ENCODE measurements around the gene FBF1. TPM values are rescaled to one million over a fixed set of nuclear protein-coding genes. Genes with fewer than 3 reads are reported as not detected.
A peak's percentile ranks its signal among the peaks of the same experiment; 100 is the strongest.

FBF1 gene
- total RNA-seq, 2 experiments from 2014 or later, result 16.2 to 18.0 TPM

DNA sequence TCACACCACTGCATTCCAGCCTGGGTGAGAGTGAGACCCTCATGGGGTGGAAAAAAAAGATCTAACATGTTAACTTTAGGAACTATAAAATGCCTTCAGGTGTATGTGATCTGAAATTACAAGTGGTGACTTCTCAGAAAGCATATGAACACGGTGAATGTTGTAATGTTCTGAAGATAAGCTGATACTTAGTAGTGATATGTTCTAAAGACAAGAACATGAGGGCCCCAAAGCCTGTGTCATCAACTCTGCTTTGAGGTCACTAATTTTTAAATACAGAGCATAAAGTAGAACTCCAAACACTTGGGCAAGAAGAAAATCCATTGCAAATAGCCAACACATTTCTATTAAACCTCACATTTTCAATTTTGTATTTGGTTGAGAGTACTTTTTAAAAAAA is 2.6 kb upstream of the FBF1 start:
- DNase-seq (no peak), ATAC-seq (no peak)
- CTCF ChIA-PET, result interaction anchor here (0.5 kb wide), 1 partner anchor 437 kb away, joined by 3 read pairs; no protein-coding TSS in a partner anchor
- intact Hi-C loops (cut with DNase I, micrococcal nuclease), result no loop called here
- no peaks in the 10 kb centered on the region for H3K9me3 Mint-ChIP-seq (ENCODE audit: low read depth)
- H3K27me3 Mint-ChIP-seq, result no peaks in the 10 kb centered on the region
- H3K4me3 Mint-ChIP-seq, result no peak overlapping the region
- peaks cover 13% of the 10 kb centered on the region for H3K4me1 Mint-ChIP-seq
- peaks cover 2% of the 10 kb centered on the region for H3K36me3 Mint-ChIP-seq (ENCODE audit: low read depth)
- H3K27ac Mint-ChIP-seq, result no peak overlapping the region
- POLR2A ChIA-PET, result interaction anchor here (0.7 kb wide), 1 partner anchor 170 kb away, joined by 5 read pairs; no protein-coding TSS in a partner anchor

DNA sequence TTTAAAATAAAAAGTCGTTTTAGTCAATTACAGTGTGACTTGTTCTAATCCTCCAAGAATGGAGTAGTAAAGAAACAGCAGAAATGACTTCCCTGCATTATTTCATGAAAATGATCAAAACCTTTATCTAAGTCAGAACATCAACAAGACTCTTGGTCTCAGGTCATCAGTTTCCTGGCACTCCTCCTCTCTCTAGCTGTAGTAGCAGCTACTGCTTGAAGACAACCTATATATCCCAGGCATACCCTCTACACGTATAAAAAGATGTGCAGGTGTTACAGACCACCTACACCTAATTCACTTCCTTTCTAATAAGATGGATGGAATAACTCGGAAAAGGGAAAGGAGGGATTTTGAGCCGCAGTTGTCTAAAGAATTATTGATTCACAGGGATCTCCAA is 1.6 kb upstream of the FBF1 start:
- Mint-ChIP-seq H3K36me3 (ENCODE audit: low read depth) (peaks cover 2% of the 10 kb centered on the region), H3K27me3 (no peaks in the 10 kb centered on the region), H3K27ac (no peak overlapping the region), H3K4me1 (peaks cover 13% of the 10 kb centered on the region), H3K4me3 (no peak overlapping the region), H3K9me3 (ENCODE audit: low read depth) (no peaks in the 10 kb centered on the region)
- intact Hi-C loops (cut with DNase I, micrococcal nuclease), result no loop called here
- POLR2A ChIA-PET, result interaction anchor here (0.6 kb wide), 1 partner anchor 112 kb away, joined by 3 read pairs; no protein-coding TSS in a partner anchor
- CTCF ChIA-PET, result interaction anchor here (1.1 kb wide), 1 partner anchor 12 kb away, joined by 6 read pairs; no protein-coding TSS in a partner anchor
- ATAC-seq, result no peak
- DNase-seq, result no peak

DNA sequence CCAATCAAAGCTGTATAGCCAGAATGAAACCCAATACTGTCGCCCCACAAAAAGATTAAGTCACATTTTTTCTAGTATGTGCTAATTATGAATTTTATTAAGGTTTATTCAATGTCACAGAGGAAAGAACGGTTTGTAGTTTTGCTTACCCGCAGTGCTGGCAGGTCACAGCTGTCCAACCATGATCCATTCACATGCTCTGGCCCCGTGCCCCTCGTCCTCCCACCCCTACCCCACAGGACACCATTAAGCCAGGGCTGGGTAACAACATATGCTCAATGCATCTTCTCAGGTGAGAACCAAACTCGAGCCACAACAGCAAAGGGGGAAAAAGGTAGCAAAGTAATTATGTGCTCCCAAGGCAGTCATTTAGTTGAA is 589 bp upstream of the FBF1 start:
- Mint-ChIP-seq H3K27ac (peak overlapping the region; percentile 74), H3K4me3 (peak overlapping the region; percentile 92), H3K4me1 (peaks cover 13% of the 10 kb centered on the region), H3K9me3 (ENCODE audit: low read depth) (no peaks in the 10 kb centered on the region), H3K27me3 (no peaks in the 10 kb centered on the region), H3K36me3 (ENCODE audit: low read depth) (no peaks in the 10 kb centered on the region)
- ChIA-PET POLR2A (interaction anchor here (0.6 to 1.0 kb wide), 2 partner anchors 78 to 165 kb away, joined by 4 to 5 read pairs; no protein-coding TSS in a partner anchor), CTCF (interaction anchor here (0.5 to 1.6 kb wide), 8 partner anchors 12 to 736 kb away, joined by 3 to 5 read pairs (median 3); partner anchors contain the start of gene CDK3)
- DNase-seq (no peak), ATAC-seq (no peak)
- intact Hi-C loops (cut with DNase I, micrococcal nuclease), result loop anchor here (1.0 to 2.0 kb wide), 8 partner anchors 36 to 615 kb away; partner anchors contain the start of genes ACOX1 (in 2 of the 2), TEN1 (in 2 of the 2), TRIM65 (in 1 of the 2) and UNK (in 1 of the 2)

DNA sequence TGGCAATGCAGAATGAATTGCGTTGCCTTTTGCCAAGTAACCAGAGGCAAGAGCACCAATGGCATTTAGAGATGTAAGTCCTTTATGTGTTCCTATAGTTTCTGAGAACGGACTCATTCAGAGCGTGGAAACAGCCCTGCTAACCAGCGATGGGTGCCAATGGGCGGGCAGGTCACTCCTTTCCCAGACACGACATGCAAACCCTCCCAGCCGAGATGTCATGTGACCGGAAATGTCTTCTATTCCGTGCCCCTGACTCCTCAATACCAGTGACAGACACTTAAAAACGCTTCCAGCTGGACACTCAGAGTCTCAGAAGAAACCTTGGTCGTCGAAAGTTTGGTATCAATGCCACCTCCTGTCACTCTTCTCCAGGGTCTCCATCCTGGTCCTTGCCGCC is 3.2 kb downstream of the FBF1 start:
- CTCF ChIA-PET, result interaction anchor here (1.0 kb wide), 1 partner anchor 10 kb away, joined by 3 read pairs; no protein-coding TSS in a partner anchor
- peaks cover 3% of the 10 kb centered on the region for H3K36me3 Mint-ChIP-seq (ENCODE audit: low read depth)
- intact Hi-C loops (cut with DNase I, micrococcal nuclease), result no loop called here
- POLR2A ChIA-PET, result no interaction called here
- DNase-seq (no peak), ATAC-seq (no peak)
- no peaks in the 10 kb centered on the region for H3K27me3 Mint-ChIP-seq
- peaks cover 13% of the 10 kb centered on the region for H3K4me1 Mint-ChIP-seq
- no peaks in the 10 kb centered on the region for H3K9me3 Mint-ChIP-seq (ENCODE audit: low read depth)
- H3K4me3 Mint-ChIP-seq, result no peak overlapping the region
- no peak overlapping the region for H3K27ac Mint-ChIP-seq

DNA sequence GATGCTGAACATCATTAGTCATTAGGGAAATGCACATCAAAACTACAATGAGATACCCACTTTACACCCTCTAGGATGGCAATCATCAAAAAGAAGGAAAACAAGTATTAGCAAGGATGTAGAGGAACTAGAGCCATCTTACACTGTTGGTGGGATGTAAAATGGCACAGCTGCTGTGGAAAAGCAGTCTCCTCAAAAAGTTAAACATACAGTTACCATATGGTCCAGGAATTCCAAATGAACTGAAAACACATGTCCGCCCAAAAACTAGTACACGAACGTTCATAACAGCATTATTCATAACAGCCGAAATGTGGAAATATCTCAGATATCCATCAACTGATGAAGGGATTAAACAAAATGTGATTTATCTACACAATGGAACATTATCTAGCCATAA is 7.0 kb downstream of the FBF1 start:
- no peak overlapping the region for H3K4me3 Mint-ChIP-seq
- ATAC-seq (no peak), DNase-seq (no peak)
- POLR2A ChIA-PET, result no interaction called here
- intact Hi-C loops (cut with DNase I, micrococcal nuclease), result no loop called here
- H3K27me3 Mint-ChIP-seq, result no peaks in the 10 kb centered on the region
- H3K27ac Mint-ChIP-seq, result no peak overlapping the region
- no peaks in the 10 kb centered on the region for H3K9me3 Mint-ChIP-seq (ENCODE audit: low read depth)
- peaks cover 7% of the 10 kb centered on the region for H3K36me3 Mint-ChIP-seq (ENCODE audit: low read depth)
- H3K4me1 Mint-ChIP-seq, result no peaks in the 10 kb centered on the region
- CTCF ChIA-PET, result interaction anchor here (0.7 to 1.5 kb wide), 4 partner anchors 37 to 72 kb away, joined by 3 to 6 read pairs (median 3); partner anchors contain the start of genes CDK3 and TRIM65

DNA sequence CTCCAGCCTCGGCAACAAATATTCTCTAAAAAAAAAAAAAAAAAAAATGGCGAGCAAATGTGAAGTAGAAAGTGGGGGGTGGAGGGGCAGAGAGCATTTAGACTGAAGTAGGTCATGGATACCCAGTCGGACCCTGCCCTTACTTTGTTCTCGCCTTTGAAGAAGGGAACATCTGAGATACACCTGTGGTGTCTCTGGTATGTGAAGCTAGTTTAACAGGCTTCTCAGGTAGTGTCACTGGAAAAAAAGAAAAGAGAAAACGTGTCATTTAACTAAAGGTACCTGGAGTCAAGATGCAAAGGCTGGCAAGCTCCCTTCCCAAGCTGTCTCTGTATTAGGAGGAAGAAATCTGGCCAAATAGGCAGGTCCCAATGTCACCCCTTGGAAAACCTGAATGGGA is 8.0 kb downstream of the FBF1 start:
- H3K27ac Mint-ChIP-seq, result no peak overlapping the region
- DNase-seq (no peak), ATAC-seq (no peak)
- ChIA-PET POLR2A (interaction anchor here (0.6 kb wide), 1 partner anchor 71 kb away, joined by 4 read pairs; no protein-coding TSS in a partner anchor), CTCF (interaction anchor here (0.9 to 1.5 kb wide), 2 partner anchors 64 to 67 kb away, joined by 3 read pairs; partner anchors contain the start of gene CDK3)
- H3K4me1 Mint-ChIP-seq, result no peaks in the 10 kb centered on the region
- H3K27me3 Mint-ChIP-seq, result no peaks in the 10 kb centered on the region
- intact Hi-C loops (cut with DNase I, micrococcal nuclease), result no loop called here
- H3K4me3 Mint-ChIP-seq, result no peak overlapping the region
- H3K9me3 Mint-ChIP-seq (ENCODE audit: low read depth), result no peaks in the 10 kb centered on the region
- peaks cover 7% of the 10 kb centered on the region for H3K36me3 Mint-ChIP-seq (ENCODE audit: low read depth)

DNA sequence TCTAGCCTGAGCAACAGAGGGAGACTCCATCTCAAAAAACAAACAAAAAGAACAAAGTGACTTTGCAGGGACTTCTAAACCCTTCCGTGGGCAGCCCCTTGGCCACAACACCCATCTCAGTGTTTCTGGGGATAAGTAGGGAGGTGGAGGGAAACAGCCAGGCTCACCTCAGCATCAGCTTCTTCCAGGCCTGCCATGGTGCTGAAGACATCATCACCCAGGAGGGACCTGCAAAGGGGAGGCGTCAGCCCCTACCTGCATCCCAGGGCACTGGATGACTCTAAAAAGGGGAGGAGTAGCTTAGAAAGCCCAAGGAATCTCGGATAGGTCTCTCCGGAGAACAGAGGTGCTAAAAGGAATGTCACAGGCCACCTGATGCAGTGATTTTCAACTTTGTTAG is 9.8 kb downstream of the FBF1 start:
- no peaks in the 10 kb centered on the region for H3K4me1 Mint-ChIP-seq
- peaks cover 15% of the 10 kb centered on the region for H3K36me3 Mint-ChIP-seq (ENCODE audit: low read depth)
- no peaks in the 10 kb centered on the region for H3K9me3 Mint-ChIP-seq (ENCODE audit: low read depth)
- H3K27me3 Mint-ChIP-seq, result no peaks in the 10 kb centered on the region
- ChIA-PET POLR2A (no interaction called here), CTCF (no interaction called here)
- no peak overlapping the region for H3K27ac Mint-ChIP-seq
- DNase-seq (no peak), ATAC-seq (no peak)
- no peak overlapping the region for H3K4me3 Mint-ChIP-seq
- intact Hi-C loops (cut with DNase I, micrococcal nuclease), result no loop called here

DNA sequence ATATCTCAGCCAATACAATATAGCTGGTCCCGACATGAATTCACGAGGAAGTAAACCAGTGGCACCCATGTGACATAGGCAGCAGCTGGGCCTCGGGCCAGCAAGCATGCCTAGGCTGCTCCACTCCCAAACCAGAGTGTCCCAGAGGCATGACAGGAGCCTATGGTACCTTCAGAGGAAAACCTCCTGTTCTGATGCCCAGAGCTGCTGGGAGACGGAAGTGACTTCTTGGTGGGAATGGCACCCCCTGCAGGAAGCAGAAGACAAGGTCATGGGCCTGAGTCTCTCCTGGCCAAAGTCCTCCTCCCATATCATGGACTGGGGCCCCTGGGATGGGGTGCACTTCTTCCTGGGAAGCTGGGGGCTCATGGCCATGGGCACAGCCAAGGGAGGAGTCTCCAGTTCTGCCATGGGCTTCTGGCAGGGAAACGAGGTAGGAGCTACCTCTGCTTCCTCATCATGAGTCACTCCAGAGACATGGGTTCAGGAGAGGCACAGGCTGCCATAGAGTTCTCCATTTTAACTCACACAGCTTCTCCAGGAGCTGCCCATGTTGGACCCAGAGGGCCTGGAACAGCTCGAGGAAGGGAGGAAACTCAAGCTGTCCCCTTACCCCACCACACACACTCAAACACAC is 13.4 kb downstream of the FBF1 start:
- no peaks in the 10 kb centered on the region for H3K9me3 Mint-ChIP-seq (ENCODE audit: low read depth)
- intact Hi-C loops (cut with DNase I, micrococcal nuclease), result no loop called here
- H3K27ac Mint-ChIP-seq, result no peak overlapping the region
- H3K36me3 Mint-ChIP-seq (ENCODE audit: low read depth), result peaks cover 15% of the 10 kb centered on the region
- DNase-seq (peak; percentile 27), ATAC-seq (no peak)
- POLR2A ChIA-PET, result no interaction called here
- H3K4me1 Mint-ChIP-seq, result no peaks in the 10 kb centered on the region
- no peaks in the 10 kb centered on the region for H3K27me3 Mint-ChIP-seq
- CTCF ChIA-PET, result interaction anchor here (0.7 to 2.6 kb wide), 9 partner anchors 11 to 515 kb away, joined by 3 to 8 read pairs (median 3); partner anchors contain the start of gene MRPL38
- no peak overlapping the region for H3K4me3 Mint-ChIP-seq

DNA sequence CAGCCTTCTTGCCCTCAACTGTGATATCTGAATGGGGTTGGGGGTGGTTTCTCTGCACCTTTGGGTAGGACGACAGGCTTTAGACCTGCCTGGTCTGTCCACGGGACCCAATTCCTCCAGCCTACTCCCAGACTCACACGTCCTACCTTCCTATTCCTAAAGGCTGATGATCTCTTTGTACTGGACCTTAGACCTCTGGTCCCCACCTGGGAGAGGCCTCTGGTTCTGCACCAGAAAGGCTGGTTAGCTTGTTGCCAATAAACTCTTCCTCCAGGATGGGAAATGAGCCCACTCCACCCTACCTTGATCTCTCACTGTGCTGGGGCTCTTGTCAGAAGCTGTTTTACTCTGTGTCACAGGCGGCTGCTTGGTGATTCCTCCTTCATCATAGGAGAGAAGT is 14.4 kb downstream of the FBF1 start:
- H3K4me3 Mint-ChIP-seq, result no peak overlapping the region
- ChIA-PET CTCF (interaction anchor here (0.8 to 2.6 kb wide), 6 partner anchors 10 to 88 kb away, joined by 3 to 8 read pairs (median 4); partner anchors contain the start of genes FBF1 and MRPL38), POLR2A (no interaction called here)
- H3K9me3 Mint-ChIP-seq (ENCODE audit: low read depth), result no peaks in the 10 kb centered on the region
- ATAC-seq (no peak), DNase-seq (no peak)
- no peaks in the 10 kb centered on the region for H3K4me1 Mint-ChIP-seq
- intact Hi-C loops (cut with DNase I, micrococcal nuclease), result no loop called here
- peaks cover 12% of the 10 kb centered on the region for H3K36me3 Mint-ChIP-seq (ENCODE audit: low read depth)
- H3K27me3 Mint-ChIP-seq, result no peaks in the 10 kb centered on the region
- H3K27ac Mint-ChIP-seq, result no peak overlapping the region

DNA sequence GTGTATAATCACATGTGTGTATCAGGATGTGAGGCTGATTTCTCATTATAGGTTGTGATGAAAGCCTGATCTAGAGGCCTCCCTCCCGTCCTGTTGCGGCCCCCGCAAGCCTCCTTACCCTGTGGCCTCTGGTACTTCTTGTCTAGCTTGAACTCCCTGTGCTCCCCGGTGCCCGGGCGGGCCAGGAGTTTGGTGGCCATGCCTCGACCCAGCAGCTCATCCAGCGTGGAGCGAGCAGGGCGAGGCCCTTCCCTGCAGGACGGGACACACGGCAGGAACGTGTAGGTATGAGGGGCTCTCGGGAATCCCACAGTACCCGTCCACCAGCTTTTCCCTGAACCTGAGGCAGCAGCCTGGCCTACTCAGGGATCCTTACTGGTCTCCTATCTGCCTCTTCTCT is 14.9 kb downstream of the FBF1 start:
- Mint-ChIP-seq H3K27me3 (no peaks in the 10 kb centered on the region), H3K4me3 (no peak overlapping the region), H3K27ac (no peak overlapping the region), H3K4me1 (no peaks in the 10 kb centered on the region), H3K36me3 (ENCODE audit: low read depth) (peaks cover 12% of the 10 kb centered on the region), H3K9me3 (ENCODE audit: low read depth) (no peaks in the 10 kb centered on the region)
- intact Hi-C loops (cut with DNase I, micrococcal nuclease), result no loop called here
- ChIA-PET POLR2A (no interaction called here), CTCF (interaction anchor here (0.6 to 2.6 kb wide), 9 partner anchors 9 to 209 kb away, joined by 3 to 8 read pairs (median 4); partner anchors contain the start of genes CDK3, FBF1 and MRPL38)
- DNase-seq, result no peak
- ATAC-seq, result no peak

DNA sequence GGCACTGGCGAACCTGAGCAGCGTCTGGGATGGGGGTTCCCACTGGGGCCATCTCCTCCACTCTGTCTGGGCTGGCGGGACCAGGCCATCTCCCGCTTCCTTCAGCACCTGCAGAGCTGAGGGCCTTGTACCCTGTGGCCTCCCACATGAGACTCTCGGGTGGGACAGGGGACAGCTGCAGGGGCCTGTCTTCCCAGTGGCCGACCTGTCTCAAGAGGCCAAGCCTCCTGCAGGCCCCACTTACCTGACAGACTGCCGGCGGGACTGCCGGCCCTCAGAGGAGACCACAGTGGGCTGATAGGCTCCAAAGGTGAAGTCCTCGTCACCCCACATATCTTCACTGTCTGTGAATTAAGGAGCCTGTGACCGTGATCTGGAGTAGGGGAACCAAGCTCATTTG is 15.7 kb downstream of the FBF1 start:
- H3K27me3 Mint-ChIP-seq, result no peaks in the 10 kb centered on the region
- no peak overlapping the region for H3K4me3 Mint-ChIP-seq
- DNase-seq (no peak), ATAC-seq (no peak)
- no peak overlapping the region for H3K27ac Mint-ChIP-seq
- no peaks in the 10 kb centered on the region for H3K9me3 Mint-ChIP-seq (ENCODE audit: low read depth)
- intact Hi-C loops (cut with DNase I, micrococcal nuclease), result no loop called here
- ChIA-PET CTCF (interaction anchor here (0.6 to 1.6 kb wide), 8 partner anchors 16 to 292 kb away, joined by 3 to 4 read pairs (median 4); partner anchors contain the start of genes CDK3 and FBF1), POLR2A (no interaction called here)
- H3K36me3 Mint-ChIP-seq (ENCODE audit: low read depth), result peaks cover 12% of the 10 kb centered on the region
- no peaks in the 10 kb centered on the region for H3K4me1 Mint-ChIP-seq
